ENCODE results near the gene TGFB2.
"Not testable (repeated sequence)": the region's sequence is repeated elsewhere in the genome, so short reads cannot be mapped to it uniquely, and the experiment has no call there.

DNA sequence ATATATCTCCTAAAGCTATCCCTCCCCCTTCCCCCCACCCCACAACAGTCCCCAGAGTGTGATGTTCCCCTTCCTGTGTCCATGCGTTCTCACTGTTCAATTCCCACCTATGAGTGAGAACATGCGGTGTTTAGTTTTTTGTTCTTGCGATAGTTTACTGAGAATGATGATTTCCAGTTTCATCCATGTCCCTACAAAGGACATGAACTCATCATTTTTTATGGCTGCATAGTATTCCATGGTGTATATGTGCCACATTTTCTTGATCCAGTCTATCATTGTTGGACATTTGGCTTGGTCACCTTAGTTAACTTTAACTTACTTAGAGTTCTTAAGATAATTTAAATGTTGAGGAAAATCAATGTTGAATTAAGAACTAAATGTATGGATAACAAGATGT lies 25.0 kb upstream of the TGFB2 start:
- TF ChIP-seq, protein P1, sequence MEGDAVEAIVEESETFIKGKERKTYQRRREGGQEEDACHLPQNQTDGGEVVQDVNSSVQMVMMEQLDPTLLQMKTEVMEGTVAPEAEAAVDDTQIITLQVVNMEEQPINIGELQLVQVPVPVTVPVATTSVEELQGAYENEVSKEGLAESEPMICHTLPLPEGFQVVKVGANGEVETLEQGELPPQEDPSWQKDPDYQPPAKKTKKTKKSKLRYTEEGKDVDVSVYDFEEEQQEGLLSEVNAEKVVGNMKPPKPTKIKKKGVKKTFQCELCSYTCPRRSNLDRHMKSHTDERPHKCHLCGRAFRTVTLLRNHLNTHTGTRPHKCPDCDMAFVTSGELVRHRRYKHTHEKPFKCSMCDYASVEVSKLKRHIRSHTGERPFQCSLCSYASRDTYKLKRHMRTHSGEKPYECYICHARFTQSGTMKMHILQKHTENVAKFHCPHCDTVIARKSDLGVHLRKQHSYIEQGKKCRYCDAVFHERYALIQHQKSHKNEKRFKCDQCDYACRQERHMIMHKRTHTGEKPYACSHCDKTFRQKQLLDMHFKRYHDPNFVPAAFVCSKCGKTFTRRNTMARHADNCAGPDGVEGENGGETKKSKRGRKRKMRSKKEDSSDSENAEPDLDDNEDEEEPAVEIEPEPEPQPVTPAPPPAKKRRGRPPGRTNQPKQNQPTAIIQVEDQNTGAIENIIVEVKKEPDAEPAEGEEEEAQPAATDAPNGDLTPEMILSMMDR (IDR thresholded peaks at IDR 0.05; ENCODE audit: insufficient read depth, low read length), result not testable (repeated sequence)
- TF ChIP-seq POLR2AphosphoS5 (IDR thresholded peaks at IDR 0.05; ENCODE audit: low read depth), result not testable (repeated sequence)
